Endothelial cell (in vitro differentiated cells): Measurements from ENCODE around the gene ITGAE. TPM values are rescaled to one million over a fixed set of nuclear protein-coding genes. Genes with fewer than 3 reads are reported as not detected.

ENCODE experiments used
- DNase-seq: peaks from one replicate; pipeline ENCODE4 v3.0.0; 2021; ENCODE audit warnings: low spot score
- H3K27ac Mint-ChIP-seq: one replicate; pipeline ENCODE4 v1.8.0; 2021; ENCODE audit warnings: mixed read lengths, inconsistent platforms; ENCODE audit not compliant: unreplicated experiment
- H3K27me3 Mint-ChIP-seq: one replicate; pipeline ENCODE4 v1.8.0; 2021; ENCODE audit warnings: mild to moderate bottlenecking, moderate library complexity, mixed read lengths, inconsistent platforms; ENCODE audit not compliant: unreplicated experiment
- H3K36me3 Mint-ChIP-seq: one replicate; pipeline ENCODE4 v1.8.0; 2021; ENCODE audit warnings: mild to moderate bottlenecking, low read depth, mixed read lengths, inconsistent platforms; ENCODE audit not compliant: unreplicated experiment
- H3K4me1 Mint-ChIP-seq: one replicate; pipeline ENCODE4 v1.8.0; 2021; ENCODE audit warnings: mild to moderate bottlenecking, mixed read lengths, inconsistent platforms; ENCODE audit not compliant: unreplicated experiment
- H3K4me3 Mint-ChIP-seq: one replicate; pipeline ENCODE4 v1.8.0; 2021; ENCODE audit warnings: mild to moderate bottlenecking, mixed read lengths, inconsistent platforms; ENCODE audit not compliant: unreplicated experiment
- H3K9me3 Mint-ChIP-seq: one replicate; pipeline ENCODE4 v1.8.0; 2021; ENCODE audit warnings: mixed read lengths, inconsistent platforms; ENCODE audit not compliant: unreplicated experiment
- CTCF ChIP-seq: fragments of 200-600 bp; sonication (generic); IDR thresholded peaks from one replicate; pipeline ENCODE4 v1.5.0; 2021; ENCODE audit warnings: antibody characterized with exemption; ENCODE audit not compliant: unreplicated experiment
- total RNA-seq: library from RNA; stranded (reverse); fragmentation: NEBNext Ultra II Directional; extraction: Animal tissue kit (Norgen Biotek cat#: 25700); gene quantifications from one replicate; pipeline ENCODE4 v1.2.1, GENCODE V29; 2021; ENCODE audit not compliant: unreplicated experiment

The ITGAE gene
- total RNA-seq, 1 donor from 2014 or later: 30.0 TPM

GRCh38 chr17:3770466-3770865 lies 30.5 kb downstream of the ITGAE start:
- Mint-ChIP-seq H3K4me3 (no peak overlapping the region), H3K9me3 (no peaks in the 10 kb centered on the region), H3K27ac (no peak overlapping the region), H3K36me3 (peaks cover 6% of the 10 kb centered on the region), H3K27me3 (peaks cover 3% of the 10 kb centered on the region), H3K4me1 (peaks cover 6% of the 10 kb centered on the region)
- DNase-seq: no peak
- no peak for TF ChIP-seq CTCF

GRCh38 chr17:3768769-3769168 lies 32.2 kb downstream of the ITGAE start:
- Mint-ChIP-seq H3K4me1 (peaks cover 6% of the 10 kb centered on the region), H3K27me3 (peaks cover 3% of the 10 kb centered on the region), H3K27ac (no peak overlapping the region), H3K4me3 (no peak overlapping the region), H3K36me3 (peaks cover 6% of the 10 kb centered on the region), H3K9me3 (no peaks in the 10 kb centered on the region)
- no peak for TF ChIP-seq CTCF
- no peak for DNase-seq

- Mint-ChIP-seq H3K27me3 (peaks cover 3% of the 10 kb centered on the region), H3K9me3 (no peaks in the 10 kb centered on the region), H3K27ac (no peak overlapping the region), H3K4me1 (peaks cover 6% of the 10 kb centered on the region), H3K36me3 (peaks cover 6% of the 10 kb centered on the region), H3K4me3 (no peak overlapping the region)
- DNase-seq: no peak
- TF ChIP-seq CTCF: no peak
These were observed 32.6 kb downstream of the ITGAE start for GRCh38 chr17:3768341-3768740.

- H3K27ac Mint-ChIP-seq: no peak overlapping the region
- H3K4me3 Mint-ChIP-seq: no peak overlapping the region
- peaks cover 6% of the 10 kb centered on the region for H3K36me3 Mint-ChIP-seq
- H3K27me3 Mint-ChIP-seq: peaks cover under 1% of the 10 kb centered on the region
- H3K4me1 Mint-ChIP-seq: peaks cover 6% of the 10 kb centered on the region
- H3K9me3 Mint-ChIP-seq: no peaks in the 10 kb centered on the region
- TF ChIP-seq CTCF: no peak
- DNase-seq: no peak
These were observed 34.2 kb downstream of the ITGAE start for GRCh38 chr17:3766779-3767178.

GRCh38 chr17:3765981-3766380 lies 35.0 kb downstream of the ITGAE start:
- H3K4me3 Mint-ChIP-seq: no peak overlapping the region
- no peak overlapping the region for H3K27ac Mint-ChIP-seq
- H3K36me3 Mint-ChIP-seq: peaks cover 6% of the 10 kb centered on the region
- DNase-seq: no peak
- H3K9me3 Mint-ChIP-seq: no peaks in the 10 kb centered on the region
- H3K4me1 Mint-ChIP-seq: peaks cover 6% of the 10 kb centered on the region
- no peak for TF ChIP-seq CTCF
- H3K27me3 Mint-ChIP-seq: no peaks in the 10 kb centered on the region
